Memory B cell (primary cell): Measurements from ENCODE around the gene ETV3L.
"Not testable (repeated sequence)": the region's sequence is repeated elsewhere in the genome, so short reads cannot be mapped to it uniquely, and the experiment has no call there.

ENCODE experiments used
- ATAC-seq: fragments of 150-1000 bp; cut with Tn5 transposase; 2 replicates; pipeline ENCODE4 v1.10.0; 2021; ENCODE audit warnings: low read depth, mild to moderate bottlenecking, moderate library complexity
- DNase-seq, 2 donors: peaks; one replicate each; pipeline ENCODE4 v3.0.0; 2022; ENCODE audit warnings: low spot score in 2 of 2
- H3K27ac Mint-ChIP-seq: one replicate; pipeline ENCODE4 v1.8.0; 2022; ENCODE audit warnings: mild to moderate bottlenecking, moderate library complexity, mixed read lengths
- H3K27me3 Mint-ChIP-seq: one replicate; pipeline ENCODE4 v1.8.0; 2022; ENCODE audit warnings: mixed read lengths
- H3K36me3 Mint-ChIP-seq: one replicate; pipeline ENCODE4 v1.8.0; 2022; ENCODE audit warnings: mild to moderate bottlenecking, mixed read lengths
- H3K4me1 Mint-ChIP-seq: one replicate; pipeline ENCODE4 v1.8.0; 2022; ENCODE audit warnings: mixed read lengths
- H3K4me3 Mint-ChIP-seq: one replicate; pipeline ENCODE4 v1.8.0; 2022; ENCODE audit warnings: mild to moderate bottlenecking, moderate library complexity, mixed read lengths
- H3K9me3 Mint-ChIP-seq: one replicate; pipeline ENCODE4 v1.8.0; 2022; ENCODE audit warnings: mixed read lengths

Gene ETV3L

DNA sequence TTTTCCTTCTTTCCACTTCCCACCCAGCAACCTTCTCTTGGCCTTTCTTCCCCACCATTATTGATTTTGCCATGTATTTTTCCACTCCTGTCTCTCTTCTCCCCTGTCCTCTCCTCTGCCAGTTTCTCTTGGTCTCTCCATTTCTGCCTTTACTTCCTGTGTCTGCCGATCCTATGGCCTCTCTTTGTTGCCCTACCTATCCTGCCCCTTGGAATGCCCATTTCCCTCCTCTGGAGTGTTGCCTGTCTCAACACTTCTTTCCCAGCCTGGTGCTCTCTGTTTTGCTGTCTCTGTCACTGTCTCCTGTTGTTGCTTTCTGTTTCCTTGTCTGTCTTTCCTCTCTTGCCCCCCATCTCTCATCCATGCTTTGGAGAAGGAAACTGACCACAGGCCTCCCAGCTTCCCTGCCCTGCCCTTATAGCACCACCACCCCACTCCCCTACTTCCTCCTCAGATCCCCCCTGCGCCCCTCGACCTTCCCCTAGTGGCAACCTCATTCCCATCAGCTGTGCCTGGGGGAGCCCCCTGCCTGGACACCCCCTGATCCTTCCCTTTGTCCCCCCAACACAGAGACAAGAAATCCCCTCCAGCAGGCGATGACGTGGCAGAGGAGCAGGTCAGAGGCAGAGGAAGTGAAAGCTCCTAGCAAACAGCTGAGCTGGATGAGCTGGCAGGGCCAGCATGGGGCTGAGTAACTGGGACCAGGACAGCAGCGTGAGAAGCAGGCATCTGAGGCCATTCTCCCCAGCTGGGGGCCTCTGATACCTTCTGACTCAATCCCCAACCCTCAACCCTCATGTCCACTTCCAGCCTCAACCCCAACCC lies 6.6 kb upstream of the ETV3L start:
- Mint-ChIP-seq H3K4me3 (no peak overlapping the region), H3K27me3 (peaks cover 26% of the 10 kb centered on the region), H3K27ac (peak overlapping the region; percentile 78), H3K9me3 (no peaks in the 10 kb centered on the region), H3K36me3 (no peaks in the 10 kb centered on the region), H3K4me1 (peaks cover 10% of the 10 kb centered on the region)
- DNase-seq (peak in 1 of 2 donors; percentile 20), ATAC-seq (peak; percentile 93)

DNA sequence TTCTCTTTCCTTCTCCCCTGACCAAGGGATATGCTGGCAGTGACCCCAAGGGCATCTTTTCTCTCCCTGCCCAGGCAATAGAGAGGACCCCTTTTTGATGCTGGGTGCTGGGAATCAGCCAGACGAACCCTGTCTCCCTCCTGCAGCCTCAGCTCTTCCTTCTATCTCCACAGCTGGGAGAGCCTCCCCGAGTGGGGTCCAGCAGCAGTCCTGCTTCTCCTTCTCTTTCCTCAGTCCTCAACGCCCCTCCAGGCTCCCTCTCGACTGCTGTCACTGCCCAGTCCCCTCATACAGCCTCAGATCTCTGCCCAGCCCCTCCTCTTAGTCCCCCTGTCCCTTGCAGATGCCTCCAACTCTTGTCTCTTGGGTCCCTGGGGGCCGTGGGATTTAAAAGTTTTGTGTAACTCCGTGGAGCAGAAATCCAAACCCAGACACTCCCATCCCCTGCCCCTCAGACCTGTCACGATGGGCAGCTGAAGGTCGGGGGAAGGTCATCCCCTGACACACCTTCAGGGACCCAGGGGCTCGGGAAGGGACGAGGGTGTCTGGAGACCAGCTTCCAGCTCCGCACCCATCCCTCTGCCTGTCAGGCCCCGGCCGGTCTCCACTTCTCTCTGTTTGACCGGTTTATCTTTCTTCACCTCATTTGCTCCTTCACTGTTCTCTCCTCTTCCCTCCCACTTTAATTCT lies 5.8 kb upstream of the ETV3L start:
- no peaks in the 10 kb centered on the region for H3K36me3 Mint-ChIP-seq
- H3K9me3 Mint-ChIP-seq = no peaks in the 10 kb centered on the region
- peaks cover 10% of the 10 kb centered on the region for H3K4me1 Mint-ChIP-seq
- no peak for DNase-seq
- H3K4me3 Mint-ChIP-seq = no peak overlapping the region
- peak overlapping the region; percentile 78 for H3K27ac Mint-ChIP-seq
- ATAC-seq = no peak
- H3K27me3 Mint-ChIP-seq = peaks cover 29% of the 10 kb centered on the region

DNA sequence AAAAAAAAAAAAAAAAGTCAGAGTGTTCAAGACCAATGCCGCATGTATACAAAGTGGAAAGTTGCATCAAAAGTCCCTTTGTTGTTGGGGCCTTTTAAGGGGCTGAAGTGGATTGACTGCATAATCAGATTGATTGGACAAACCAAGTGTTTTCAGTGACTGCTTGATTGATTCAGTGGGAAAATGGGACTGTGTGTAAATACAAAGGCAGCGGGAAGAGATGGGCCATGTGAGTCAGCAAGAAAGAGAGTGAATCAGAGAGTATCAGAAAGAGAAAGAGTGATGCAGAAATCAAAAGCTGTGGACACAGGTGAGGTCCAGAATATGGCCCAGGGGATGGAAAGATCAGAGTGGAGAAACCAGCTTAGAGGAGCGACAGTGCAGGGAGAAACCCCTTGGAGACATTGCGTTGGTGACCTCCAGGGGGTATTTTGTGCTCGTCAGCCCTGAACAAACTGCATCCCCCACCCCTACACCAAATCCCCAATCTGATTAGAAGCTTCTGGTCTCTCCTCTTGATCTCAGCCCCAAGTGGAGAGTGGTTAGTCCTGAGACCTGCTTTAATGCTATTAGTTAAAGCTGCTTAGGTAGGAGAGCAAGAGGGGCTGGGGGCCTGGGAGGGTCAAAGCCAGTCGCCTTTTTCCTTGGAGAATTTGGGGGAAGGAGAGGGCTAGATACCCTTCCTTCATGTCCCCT lies 5.1 kb upstream of the ETV3L start:
- Mint-ChIP-seq H3K9me3 (no peaks in the 10 kb centered on the region), H3K36me3 (no peaks in the 10 kb centered on the region), H3K27me3 (peaks cover 26% of the 10 kb centered on the region), H3K27ac (peak overlapping the region; percentile 11), H3K4me1 (peaks cover 10% of the 10 kb centered on the region), H3K4me3 (no peak overlapping the region)
- DNase-seq (no peak), ATAC-seq (no peak)

DNA sequence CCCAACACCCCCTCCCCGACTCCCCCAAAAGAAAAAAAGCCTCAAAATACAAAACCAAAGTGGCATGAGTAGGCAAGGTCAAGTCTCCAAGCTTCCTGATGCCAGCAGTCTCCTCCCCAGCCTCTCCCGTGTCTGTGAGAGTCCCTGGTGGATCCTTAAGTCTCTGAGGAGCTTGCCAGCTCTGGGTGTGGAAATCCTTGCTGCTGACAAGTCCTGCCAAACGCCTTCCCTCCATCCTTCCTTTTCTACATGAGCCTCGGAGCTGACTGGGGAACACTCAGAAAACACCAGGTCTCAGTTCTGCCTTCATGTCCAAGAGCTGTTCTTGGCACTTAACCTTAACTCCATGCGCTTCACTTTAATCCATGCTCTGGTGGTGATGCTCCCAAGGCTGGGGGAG lies 3.7 kb upstream of the ETV3L start:
- no peaks in the 10 kb centered on the region for H3K36me3 Mint-ChIP-seq
- ATAC-seq = no peak

DNA sequence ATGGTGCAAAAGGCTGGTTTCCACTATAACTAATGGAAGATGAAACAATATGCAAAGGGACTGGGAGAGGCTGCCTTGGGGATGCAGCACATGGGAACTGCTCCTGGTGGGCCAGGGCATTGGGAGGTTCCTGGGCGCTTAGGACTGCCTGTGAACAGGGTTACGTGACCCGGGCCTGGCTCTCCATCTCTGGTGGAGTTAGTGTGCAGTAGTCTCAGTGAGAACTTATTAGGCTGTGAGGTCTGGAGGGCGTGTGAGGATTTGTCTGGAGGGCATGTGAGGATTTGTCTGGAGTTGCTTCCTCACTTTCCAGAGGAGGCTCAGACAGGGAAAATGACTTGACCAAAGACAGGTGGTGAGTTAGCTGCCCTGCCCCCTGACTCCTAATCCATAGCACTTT lies 1.5 kb upstream of the ETV3L start:
- no peak overlapping the region for H3K27ac Mint-ChIP-seq
- no peaks in the 10 kb centered on the region for H3K9me3 Mint-ChIP-seq
- peaks cover 6% of the 10 kb centered on the region for H3K4me1 Mint-ChIP-seq
- H3K4me3 Mint-ChIP-seq = no peak overlapping the region
- peaks cover 18% of the 10 kb centered on the region for H3K27me3 Mint-ChIP-seq
- no peak for DNase-seq
- no peaks in the 10 kb centered on the region for H3K36me3 Mint-ChIP-seq
- no peak for ATAC-seq

More for the DNA sequence above, 3.7 kb upstream of the ETV3L start:
- Mint-ChIP-seq H3K9me3 (no peaks in the 10 kb centered on the region), H3K4me3 (no peak overlapping the region), H3K27me3 (peaks cover 22% of the 10 kb centered on the region), H3K27ac (no peak overlapping the region), H3K4me1 (peaks cover 14% of the 10 kb centered on the region)
- no peak for DNase-seq

DNA sequence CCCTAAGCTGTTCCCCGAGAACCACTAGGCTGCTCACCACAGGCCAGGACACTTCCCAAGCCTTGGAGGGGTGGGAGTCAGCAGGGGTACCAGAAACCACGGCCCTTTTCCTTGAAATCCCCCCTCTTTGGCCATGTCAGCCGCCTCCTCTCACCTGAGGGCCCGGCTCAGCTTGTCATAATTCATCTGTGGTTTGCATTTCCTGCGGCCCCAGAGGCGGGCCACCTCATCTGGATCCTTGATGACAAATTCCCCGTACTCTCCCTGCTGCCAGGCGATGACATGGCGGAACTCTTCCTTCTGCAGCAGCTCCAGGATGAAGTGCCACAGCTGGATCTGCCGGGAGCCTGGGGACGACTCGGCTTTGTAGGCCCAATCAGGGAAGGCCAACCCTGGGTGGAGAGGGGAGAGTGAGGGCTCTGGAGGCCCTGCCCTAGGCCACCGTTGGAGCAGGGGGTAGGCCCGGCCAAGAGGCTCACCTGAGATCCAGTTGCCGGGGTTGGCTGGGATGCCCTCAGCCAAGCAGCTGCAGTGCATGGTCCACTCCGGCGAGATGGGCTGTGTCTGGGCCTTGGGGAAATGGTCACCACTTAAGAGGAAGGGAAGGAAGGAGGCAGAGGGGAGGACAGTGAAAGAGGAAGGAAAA lies 498 bp downstream of the ETV3L start:
- peaks cover 14% of the 10 kb centered on the region for H3K27me3 Mint-ChIP-seq
- not testable (repeated sequence) for H3K4me1 Mint-ChIP-seq, H3K4me3 Mint-ChIP-seq, H3K9me3 Mint-ChIP-seq, H3K27ac Mint-ChIP-seq, ATAC-seq, H3K36me3 Mint-ChIP-seq, DNase-seq

DNA sequence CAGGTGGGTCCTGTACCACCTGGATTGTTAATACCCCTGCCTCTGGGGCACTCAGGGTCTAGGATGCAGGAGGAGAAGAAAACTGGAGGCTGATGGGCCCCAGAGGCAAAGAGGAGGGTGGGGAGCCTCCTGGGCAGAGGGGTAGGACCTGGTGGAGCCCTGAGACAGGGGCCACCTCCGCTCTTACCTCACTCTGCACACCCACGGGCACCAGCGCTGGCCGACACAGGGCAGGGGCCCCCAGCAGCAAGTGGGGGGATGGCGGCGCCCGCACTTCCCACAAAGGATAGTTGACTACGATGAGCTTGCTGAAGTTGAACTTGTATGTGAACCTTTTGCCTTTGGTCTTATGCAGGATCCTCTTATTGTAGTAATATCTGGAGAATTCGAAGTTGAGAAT lies 1.1 kb downstream of the ETV3L start:
- H3K27ac Mint-ChIP-seq = no peak overlapping the region

DNA sequence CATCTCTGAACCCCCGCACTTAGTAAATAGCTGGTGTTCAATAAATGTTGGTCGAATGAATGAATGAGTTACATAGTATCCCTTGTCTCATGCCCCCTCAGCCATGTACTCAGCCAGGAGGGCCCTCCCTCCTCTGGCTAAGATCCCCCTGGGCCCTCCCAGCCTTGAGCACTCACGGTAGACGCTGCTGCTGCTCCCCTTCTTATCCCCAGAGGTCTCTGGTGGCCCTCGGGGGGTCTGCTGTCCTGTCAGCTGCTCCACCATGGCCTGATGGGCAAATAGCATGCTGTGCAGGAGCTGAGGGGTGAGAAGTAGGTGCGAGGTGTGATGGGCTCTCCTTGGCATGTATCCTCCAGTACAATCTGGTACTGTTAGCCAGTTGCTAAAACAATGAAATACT lies 1.9 kb downstream of the ETV3L start:
- no peak overlapping the region for H3K27ac Mint-ChIP-seq
- no peaks in the 10 kb centered on the region for H3K9me3 Mint-ChIP-seq
- H3K4me1 Mint-ChIP-seq = peaks cover 4% of the 10 kb centered on the region
- ATAC-seq = no peak
- H3K4me3 Mint-ChIP-seq = no peak overlapping the region
- peaks cover 14% of the 10 kb centered on the region for H3K27me3 Mint-ChIP-seq
- DNase-seq = no peak
- no peaks in the 10 kb centered on the region for H3K36me3 Mint-ChIP-seq

More for the DNA sequence above, 1.1 kb downstream of the ETV3L start:
- no peaks in the 10 kb centered on the region for H3K36me3 Mint-ChIP-seq
- peaks cover 14% of the 10 kb centered on the region for H3K27me3 Mint-ChIP-seq
- no peak overlapping the region for H3K4me3 Mint-ChIP-seq
- peaks cover 4% of the 10 kb centered on the region for H3K4me1 Mint-ChIP-seq
- H3K9me3 Mint-ChIP-seq = no peaks in the 10 kb centered on the region
- ATAC-seq = no peak
- DNase-seq = no peak

DNA sequence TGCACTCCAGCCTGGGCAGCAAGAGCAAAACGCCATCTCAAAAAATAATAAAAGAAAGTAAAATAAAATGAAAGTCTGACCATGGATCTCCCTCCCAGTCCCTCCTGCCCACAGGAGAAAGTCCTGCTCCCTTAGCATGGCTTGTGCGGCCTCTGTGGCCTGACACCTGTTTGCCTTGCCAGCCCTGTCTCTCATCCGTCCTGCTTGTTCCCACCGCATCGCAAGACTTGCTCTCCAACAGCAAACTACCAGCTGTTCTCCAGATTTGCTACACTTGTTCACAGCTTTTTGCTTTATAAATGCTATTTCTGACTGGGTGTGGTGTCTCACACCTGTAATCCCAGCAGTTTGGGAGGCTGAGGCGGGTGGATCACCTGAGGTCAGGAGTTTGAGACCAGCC lies 2.7 kb downstream of the ETV3L start:
- H3K4me1 Mint-ChIP-seq = peaks cover 4% of the 10 kb centered on the region
- peaks cover 10% of the 10 kb centered on the region for H3K27me3 Mint-ChIP-seq
- DNase-seq (no peak), ATAC-seq (no peak)
- H3K9me3 Mint-ChIP-seq = no peaks in the 10 kb centered on the region
- H3K27ac Mint-ChIP-seq = no peak overlapping the region
- no peaks in the 10 kb centered on the region for H3K36me3 Mint-ChIP-seq
- H3K4me3 Mint-ChIP-seq = no peak overlapping the region

DNA sequence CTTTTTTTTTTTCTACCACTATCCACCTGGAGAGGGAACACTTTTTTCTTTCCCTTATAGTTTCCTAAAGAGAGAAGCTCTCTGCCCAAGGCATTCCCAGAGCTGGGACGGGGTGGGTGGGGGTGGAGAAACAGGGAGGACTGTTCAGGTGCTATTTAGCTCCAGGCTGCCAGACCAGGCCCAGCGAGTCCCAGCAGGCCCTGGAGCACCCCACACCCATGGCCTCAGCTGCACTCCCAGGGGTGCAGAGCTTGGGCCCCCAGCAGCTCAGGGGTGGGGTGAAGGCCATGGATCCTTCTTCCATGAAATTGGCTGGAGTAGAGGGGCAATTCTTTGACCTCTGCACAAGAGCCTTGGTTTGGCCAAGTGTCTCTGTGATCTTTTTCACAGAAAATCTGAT lies 4.1 kb downstream of the ETV3L start:
- Mint-ChIP-seq H3K27me3 (peaks cover 5% of the 10 kb centered on the region), H3K36me3 (no peaks in the 10 kb centered on the region), H3K9me3 (no peaks in the 10 kb centered on the region), H3K27ac (no peak overlapping the region), H3K4me3 (no peak overlapping the region), H3K4me1 (peaks cover 4% of the 10 kb centered on the region)
- no peak for ATAC-seq
- DNase-seq = no peak

DNA sequence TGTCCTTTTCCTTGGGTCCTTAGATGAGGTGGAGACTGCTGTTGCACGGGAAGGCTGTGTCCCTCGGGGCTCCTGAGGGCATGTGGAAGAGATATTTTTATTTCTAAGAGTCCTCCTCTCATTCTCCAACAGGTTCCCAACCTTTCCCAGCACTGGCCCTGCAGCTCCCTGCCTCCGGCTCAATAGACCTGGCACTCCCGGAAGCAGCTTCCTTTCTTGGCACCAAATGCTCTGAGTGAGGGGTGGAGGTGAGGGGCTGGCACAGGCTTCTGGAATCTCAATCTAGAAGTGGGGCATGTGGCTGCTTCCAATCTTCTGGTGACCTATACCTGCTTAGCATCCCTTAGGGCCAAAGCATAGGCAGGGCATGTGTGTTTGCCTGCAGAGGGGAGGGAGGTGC lies 4.5 kb downstream of the ETV3L start:
- Mint-ChIP-seq H3K27me3 (peaks cover 5% of the 10 kb centered on the region), H3K36me3 (no peaks in the 10 kb centered on the region), H3K4me1 (peaks cover 4% of the 10 kb centered on the region), H3K9me3 (no peaks in the 10 kb centered on the region), H3K4me3 (no peak overlapping the region), H3K27ac (no peak overlapping the region)
- DNase-seq = no peak
- ATAC-seq = no peak

DNA sequence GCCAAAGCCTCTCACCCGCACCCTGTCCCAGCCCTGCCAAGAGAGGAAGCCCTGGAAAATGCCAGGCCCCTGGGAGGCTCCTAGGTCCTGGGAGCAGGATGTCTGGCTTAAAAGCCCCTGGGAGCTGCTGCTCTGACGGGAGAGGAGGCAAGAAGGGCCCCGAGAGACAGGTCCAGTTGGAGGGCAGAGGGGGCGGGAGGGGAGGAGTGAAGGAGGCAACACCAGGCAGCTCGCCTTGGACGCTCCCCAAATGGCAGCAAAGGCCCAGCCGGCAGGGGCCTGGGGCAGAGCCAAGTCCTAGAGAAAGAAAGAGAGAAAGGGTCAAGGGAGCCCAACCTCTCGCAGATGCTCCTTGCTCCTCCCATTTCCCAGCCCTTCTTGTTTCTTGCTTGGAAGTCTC lies 6.8 kb downstream of the ETV3L start:
- Mint-ChIP-seq H3K27ac (no peak overlapping the region), H3K4me1 (no peaks in the 10 kb centered on the region), H3K27me3 (peaks cover 5% of the 10 kb centered on the region), H3K4me3 (no peak overlapping the region), H3K36me3 (no peaks in the 10 kb centered on the region), H3K9me3 (no peaks in the 10 kb centered on the region)
- DNase-seq (no peak), ATAC-seq (no peak)

DNA sequence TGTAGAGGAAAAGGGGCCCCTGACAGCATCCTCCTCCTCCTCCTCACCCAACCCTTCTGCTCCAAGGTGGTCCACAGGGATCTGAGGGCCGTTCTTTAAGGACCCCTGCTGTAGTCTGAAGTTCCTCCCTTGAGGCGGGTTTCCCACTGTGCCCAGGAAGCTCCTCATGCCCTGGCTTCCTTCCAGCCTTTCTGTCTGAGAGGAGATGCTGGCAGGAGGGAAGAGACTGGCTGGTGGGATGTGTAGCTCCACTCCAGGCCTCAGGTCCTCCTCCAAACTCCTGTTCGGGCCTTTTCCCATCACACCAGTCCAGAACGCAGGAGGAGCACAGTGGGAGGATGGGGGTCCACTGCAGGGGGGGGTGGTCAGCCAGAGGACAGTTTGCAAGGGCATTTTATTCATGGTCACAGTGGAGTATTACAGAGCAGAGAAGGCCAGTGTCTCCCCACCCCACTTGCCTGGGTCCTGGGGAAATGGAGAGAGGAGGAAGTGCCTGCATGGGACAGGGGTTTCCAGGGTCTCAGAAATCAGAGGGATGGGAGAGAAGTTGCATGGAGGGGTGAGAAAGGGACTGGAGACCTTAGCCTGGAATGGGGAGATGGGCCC lies 7.8 kb downstream of the ETV3L start:
- Mint-ChIP-seq H3K27ac (no peak overlapping the region), H3K4me1 (no peaks in the 10 kb centered on the region)

More for the DNA sequence above, 7.8 kb downstream of the ETV3L start:
- Mint-ChIP-seq H3K4me3 (no peak overlapping the region), H3K27me3 (peaks cover 3% of the 10 kb centered on the region), H3K9me3 (no peaks in the 10 kb centered on the region), H3K36me3 (no peaks in the 10 kb centered on the region)
- no peak for DNase-seq
- ATAC-seq = no peak
